ENCODE results near the gene TSR3.

Gene TSR3

GRCh38 chr16:1342526-1343427, 8.9 kb downstream of the TSR3 start:
- H3K4me3 ChIP-seq (ENCODE audit: low read length) = peak overlapping the region; percentile 20
- TF ChIP-seq CTCF (IDR thresholded peaks at IDR 0.05; ENCODE audit: insufficient read depth, low read depth, low read length, missing control alignments) = peak; percentile 12
- DNase-seq (ENCODE audit: low read depth) = peak; percentile 98

GRCh38 chr16:1341495-1342420, 9.9 kb downstream of the TSR3 start:
- H3K4me3 ChIP-seq (ENCODE audit: low read length) = no peak overlapping the region
- DNase-seq (ENCODE audit: low read depth) = no peak
- no peak for TF ChIP-seq CTCF (IDR thresholded peaks at IDR 0.05; ENCODE audit: insufficient read depth, low read depth, low read length, missing control alignments)

DNA sequence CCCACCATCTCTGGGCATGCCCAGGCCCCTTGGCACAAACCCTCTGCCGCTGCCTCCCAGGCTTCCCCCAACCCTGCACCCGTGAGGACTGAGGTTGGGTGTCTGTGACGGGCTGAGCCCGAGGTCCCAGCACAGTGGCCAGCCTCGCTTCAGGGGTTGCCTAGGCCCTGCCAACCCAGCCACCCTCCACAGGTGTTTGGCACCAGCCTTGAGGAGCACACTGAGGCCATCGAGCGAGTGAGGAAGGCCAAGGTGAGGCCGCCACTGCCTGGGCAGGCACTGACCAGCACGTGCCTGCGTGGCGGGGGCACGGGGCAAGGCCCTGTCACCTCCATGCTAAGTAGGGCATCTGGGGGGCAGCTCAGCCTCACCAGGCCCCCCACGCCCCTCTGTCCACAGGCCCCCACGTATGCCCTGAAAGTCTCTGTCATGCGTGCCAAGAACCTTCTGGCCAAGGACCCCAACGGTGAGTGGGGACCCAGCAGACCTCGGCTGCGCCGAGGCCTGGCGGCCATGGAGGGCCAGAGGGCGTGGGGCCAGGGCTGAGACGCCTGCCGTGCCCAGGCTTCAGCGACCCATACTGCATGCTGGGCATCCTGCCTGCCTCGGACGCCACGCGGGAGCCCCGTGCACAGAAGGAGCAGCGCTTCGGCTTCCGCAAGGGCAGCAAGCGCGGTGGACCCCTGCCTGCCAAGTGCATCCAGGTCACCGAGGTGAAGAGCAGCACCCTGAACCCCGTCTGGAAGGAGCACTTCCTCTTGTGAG, 10.8 kb downstream of the TSR3 start:
- no peak for DNase-seq (ENCODE audit: low read depth)
- H3K4me3 ChIP-seq (ENCODE audit: low read length) = no peak overlapping the region
- no peak for TF ChIP-seq CTCF (IDR thresholded peaks at IDR 0.05; ENCODE audit: insufficient read depth, low read depth, low read length, missing control alignments)

- DNase-seq (ENCODE audit: low read depth) = no peak
- TF ChIP-seq CTCF (IDR thresholded peaks at IDR 0.05; ENCODE audit: insufficient read depth, low read depth, low read length, missing control alignments) = no peak
- H3K4me3 ChIP-seq (ENCODE audit: low read length) = no peak overlapping the region
These were observed 12.6 kb downstream of the TSR3 start for GRCh38 chr16:1338855-1339675.

DNA sequence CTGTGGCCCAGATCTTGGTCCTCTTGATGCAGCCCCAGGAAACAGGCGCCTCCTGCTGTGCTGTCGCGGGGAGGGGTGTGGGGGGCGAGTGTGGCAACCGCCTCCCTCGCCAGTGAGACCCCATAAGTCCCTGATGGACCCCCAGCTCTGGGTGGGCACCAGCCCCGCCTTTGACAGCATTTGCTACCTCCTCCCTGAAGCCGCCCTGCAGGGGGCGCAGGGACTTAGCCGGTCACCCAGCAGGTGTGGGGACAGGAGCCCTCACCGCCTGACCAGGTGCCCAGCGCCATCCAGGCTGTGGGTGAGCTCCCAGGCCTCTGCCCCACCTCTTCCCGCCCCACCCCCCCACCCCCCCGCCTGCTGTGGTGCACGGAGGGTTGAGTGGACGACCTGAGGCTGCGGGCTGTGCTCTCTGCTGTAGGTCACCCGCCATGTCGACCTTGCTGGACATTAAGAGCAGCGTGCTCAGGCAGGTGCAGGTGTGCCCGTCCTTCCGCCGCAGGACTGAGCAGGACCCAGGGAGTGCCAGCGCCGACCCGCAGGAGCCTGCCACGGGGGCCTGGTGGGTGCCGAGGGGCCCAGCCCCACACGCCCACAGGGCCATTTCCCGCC, 13.5 kb downstream of the TSR3 start:
- peak; percentile 43 for TF ChIP-seq CTCF (IDR thresholded peaks at IDR 0.05; ENCODE audit: insufficient read depth, low read depth, low read length, missing control alignments)
- no peak overlapping the region for H3K4me3 ChIP-seq (ENCODE audit: low read length)
- DNase-seq (ENCODE audit: low read depth) = peak; percentile 26
